ENCODE results near the gene PDLIM5.
A peak's percentile ranks its signal among the peaks of the same experiment; 100 is the strongest.
"Not testable (repeated sequence)": the region's sequence is repeated elsewhere in the genome, so short reads cannot be mapped to it uniquely, and the experiment has no call there.

The PDLIM5 gene

DNA sequence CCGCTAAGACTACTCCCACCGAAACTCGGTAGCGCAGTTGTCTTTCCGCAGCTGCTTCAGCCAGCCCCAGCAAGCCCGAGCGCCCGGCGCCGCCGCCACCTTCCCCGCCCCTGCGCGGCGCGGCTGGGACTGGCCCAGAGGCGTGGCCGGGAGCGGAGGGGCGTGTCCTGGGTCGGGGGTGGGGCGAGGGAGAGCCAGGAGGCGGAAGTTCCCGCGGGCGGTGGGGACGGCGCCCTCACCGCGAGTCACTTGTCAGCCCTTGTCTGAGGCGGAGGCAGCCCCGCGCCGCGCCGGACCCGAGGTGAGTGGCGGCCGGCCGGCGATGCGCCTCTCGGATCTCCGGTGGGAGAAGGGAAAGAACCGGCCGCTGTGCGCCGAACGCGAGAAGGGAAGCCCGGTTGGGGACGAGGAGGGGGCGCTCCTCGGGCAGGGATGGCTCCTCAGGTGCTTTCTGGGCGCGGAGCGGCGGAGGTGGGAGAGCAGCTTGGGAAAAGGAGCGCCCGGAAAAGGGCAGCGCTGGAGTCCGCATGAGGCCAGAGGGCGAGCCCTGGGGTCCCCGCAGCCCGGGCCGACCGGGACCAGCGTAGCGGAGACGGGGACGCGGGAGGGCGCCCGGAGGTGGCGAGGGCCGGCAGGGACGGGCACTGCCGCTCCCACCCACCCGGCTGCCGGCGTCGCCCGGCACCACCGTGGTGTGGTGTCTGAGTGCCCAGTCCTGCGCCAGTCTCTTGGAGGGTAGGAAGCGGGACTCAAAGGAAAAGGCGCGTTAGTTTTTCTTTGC, at the start of gene PDLIM5:
Gene PDLIM5 (plus strand): TSS at position 248 of the 781 bp plus-strand sequence. CDS start 3,347 bp downstream, outside the sequence.
- FAIRE-seq, result no peak

- FAIRE-seq, result not testable (repeated sequence)
Observed at GRCh38 chr4:94402439-94402838, 49.3 kb upstream of the PDLIM5 start.

DNA sequence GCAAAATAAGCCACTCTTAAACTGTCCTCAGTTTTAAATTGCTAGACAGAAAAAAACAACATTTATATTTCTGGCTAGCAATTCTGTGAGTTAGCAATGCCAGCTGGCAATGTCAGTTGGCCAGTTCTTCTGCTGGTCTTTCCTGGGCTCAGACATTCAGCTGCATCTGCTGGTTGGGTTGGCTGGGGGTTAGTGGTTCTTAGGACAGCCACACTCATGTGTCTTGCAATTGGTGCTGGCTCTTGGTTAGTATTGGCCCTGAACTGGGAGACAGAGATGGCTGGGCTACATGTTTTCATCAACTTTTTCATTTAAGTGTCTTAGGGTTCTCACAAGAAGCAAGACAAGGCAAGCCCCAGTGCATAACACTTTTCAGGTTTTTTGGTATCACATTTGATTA, 48.0 kb upstream of the PDLIM5 start:
- no peak for FAIRE-seq

GRCh38 chr4:94406668-94407437, 44.9 kb upstream of the PDLIM5 start:
- FAIRE-seq, result peak; percentile 96

- no peak for FAIRE-seq
Observed at GRCh38 chr4:94407846-94408245, 43.9 kb upstream of the PDLIM5 start.

GRCh38 chr4:94408549-94409374, 43.0 kb upstream of the PDLIM5 start:
- FAIRE-seq, result no peak

GRCh38 chr4:94409375-94409679, 42.4 kb upstream of the PDLIM5 start:
- FAIRE-seq, result no peak

GRCh38 chr4:94409962-94410361, 41.8 kb upstream of the PDLIM5 start:
- no peak for FAIRE-seq

GRCh38 chr4:94410678-94411206, 41.0 kb upstream of the PDLIM5 start:
- no peak for FAIRE-seq

GRCh38 chr4:94411296-94411695, 40.4 kb upstream of the PDLIM5 start:
- no peak for FAIRE-seq

DNA sequence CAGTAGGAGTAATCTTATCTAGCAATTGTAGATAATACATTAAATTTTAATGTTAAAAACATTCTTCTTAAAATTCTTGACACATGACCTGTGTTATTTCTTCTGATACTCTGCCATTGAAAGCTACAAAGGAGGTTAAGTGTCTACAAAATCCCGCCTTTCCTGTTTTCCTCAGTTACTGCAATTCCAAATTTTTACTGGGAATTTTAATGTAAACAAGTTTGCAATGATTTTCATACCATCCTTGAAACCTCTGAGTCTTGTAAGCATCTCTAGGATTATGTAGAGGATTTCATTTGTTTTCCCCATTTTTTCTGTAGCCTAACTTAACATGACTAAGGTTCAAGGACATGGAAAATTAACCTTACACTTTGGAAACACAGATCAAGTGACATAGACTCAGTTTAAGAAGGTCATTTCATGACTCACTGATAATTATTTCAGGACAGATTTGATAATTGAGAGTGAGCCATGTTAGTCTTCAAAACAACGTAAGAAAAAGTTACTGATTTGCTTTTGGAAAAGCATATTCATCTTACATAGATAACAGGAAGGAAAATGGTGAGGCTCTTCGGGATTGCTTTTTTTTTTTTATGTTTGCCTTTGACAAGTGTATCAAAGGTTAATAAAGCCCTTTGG, 39.6 kb upstream of the PDLIM5 start:
- no peak for FAIRE-seq

GRCh38 chr4:94412658-94413038, 39.1 kb upstream of the PDLIM5 start:
- FAIRE-seq, result no peak

GRCh38 chr4:94413085-94413840, 38.5 kb upstream of the PDLIM5 start:
- no peak for FAIRE-seq

GRCh38 chr4:94414907-94415306, 36.8 kb upstream of the PDLIM5 start:
- no peak for FAIRE-seq

DNA sequence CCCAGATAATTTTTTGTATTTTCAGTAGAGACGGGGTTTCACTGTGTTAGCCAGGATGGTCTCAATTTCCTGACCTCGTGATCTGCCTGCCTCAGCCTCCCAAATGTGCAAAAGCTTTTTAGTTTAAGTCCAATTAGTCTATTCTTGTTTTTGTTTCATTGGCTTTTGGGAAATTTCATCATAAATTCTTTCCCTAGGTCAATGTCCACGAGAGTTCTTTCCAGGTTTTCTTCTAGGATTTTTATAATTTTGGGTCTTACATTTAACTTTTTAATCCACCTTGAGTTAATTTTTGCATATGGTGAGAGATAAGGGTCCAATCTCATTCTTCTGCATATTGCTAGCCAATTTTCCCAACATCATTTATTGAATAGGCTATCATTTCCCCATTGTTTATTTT, 36.3 kb upstream of the PDLIM5 start:
- FAIRE-seq, result no peak

DNA sequence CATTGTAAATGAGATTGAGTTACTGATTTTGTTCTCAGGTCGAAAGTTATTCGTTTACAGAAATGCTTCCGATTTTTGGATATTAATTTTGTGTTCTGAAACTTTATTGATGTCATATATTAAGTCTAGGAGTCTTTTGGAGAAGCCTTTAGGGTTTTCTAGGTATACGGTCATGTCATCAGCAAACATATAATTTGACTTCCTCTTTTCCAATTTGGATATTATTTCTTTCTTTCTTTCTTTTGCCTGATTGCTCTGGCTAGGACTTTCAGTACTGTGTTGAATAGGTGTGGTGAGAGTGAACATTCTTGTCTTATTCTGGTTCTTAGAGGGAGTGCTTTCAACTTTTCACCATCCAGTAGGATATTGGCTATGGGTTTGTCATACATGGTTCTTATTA, 35.4 kb upstream of the PDLIM5 start:
- FAIRE-seq, result no peak

- FAIRE-seq, result no peak
Observed at GRCh38 chr4:94416981-94417380, 34.8 kb upstream of the PDLIM5 start.

GRCh38 chr4:94419549-94419948, 32.2 kb upstream of the PDLIM5 start:
- FAIRE-seq, result no peak

DNA sequence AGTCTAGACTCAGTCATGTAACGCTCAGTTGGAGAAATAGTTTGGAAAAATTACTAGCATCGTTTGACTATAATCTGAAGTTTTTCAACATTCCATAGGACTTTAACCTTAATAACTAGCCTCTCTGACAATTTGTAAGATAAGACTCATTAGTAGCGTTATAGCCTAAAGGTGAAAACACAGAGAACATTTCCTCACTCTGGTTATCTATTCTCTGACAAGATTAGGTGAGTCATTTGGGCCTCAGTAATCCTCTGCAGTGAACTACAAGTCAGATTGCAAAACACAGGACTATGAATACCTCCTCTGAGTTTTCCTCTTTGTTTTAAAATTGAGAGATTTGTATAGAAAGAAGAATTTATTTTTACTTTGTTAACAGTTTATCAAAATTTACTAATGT, 31.8 kb upstream of the PDLIM5 start:
- no peak for FAIRE-seq

- no peak for FAIRE-seq
Observed at GRCh38 chr4:94420356-94420755, 31.4 kb upstream of the PDLIM5 start.

GRCh38 chr4:94426783-94427182, 25.0 kb upstream of the PDLIM5 start:
- FAIRE-seq, result no peak

GRCh38 chr4:94428884-94429283, 22.9 kb upstream of the PDLIM5 start:
- no peak for FAIRE-seq
